GM18499 (cell line): Measurements from ENCODE around the gene PAPOLG.
"Not testable (repeated sequence)": the region's sequence is repeated elsewhere in the genome, so short reads cannot be mapped to it uniquely, and the experiment has no call there.

Experiments
- ATAC-seq: cut with Tn5 transposase; IDR thresholded peaks from one replicate; pipeline ENCODE4 v1.9.1; 2021; ENCODE audit warnings: moderate number of reproducible peaks; ENCODE audit not compliant: insufficient read depth, unreplicated experiment

Gene PAPOLG

DNA sequence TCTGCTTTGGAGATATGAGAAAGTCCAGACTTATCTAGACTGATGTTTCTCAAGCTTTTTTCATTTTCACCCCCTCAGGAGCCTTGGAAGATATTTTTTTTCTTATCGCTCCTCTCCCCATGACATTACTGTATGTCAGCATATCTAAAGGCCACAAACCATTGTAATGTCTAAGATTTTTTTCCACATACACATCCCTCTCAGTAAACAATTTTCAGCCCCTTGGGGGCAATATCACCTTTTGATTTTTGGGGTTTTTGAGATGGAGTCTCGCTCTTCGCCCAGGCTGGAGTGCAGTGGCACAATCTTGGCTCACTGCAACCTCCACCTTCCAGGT is 65.0 kb downstream of the PAPOLG start:
- ATAC-seq, result no peak

DNA sequence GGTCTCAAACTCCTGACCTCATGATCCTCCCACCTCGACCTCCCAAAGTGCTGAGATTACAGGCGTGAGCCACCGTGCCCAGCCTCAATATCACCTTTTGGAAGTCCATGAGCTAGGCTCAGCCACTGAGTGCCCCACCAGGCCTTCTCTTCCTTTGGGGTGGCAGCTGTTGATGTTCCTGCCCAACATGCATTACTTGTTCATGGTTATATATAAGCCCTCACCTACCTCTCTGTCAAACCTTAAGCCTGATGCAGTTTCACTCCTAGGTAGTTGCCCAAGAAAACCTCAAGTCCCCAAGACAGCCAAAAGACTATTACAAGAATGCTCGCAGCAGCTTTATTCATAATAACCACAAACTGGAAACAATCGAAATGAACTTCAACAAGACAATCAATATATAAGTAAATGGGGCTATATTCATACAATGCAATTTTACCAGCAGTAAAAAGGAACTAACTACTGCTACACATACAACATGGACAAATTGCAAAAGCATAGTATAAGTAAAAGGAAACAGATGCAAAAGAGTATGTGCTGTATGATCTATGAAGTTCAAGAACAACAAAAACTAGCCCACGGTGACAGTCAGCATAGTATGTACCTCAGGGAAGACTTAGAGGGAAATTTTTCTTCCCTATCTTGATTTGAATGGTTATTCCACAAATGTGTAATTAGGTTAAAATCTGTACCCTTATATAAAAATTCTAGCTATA is 65.7 kb downstream of the PAPOLG start:
- no peak for ATAC-seq

DNA sequence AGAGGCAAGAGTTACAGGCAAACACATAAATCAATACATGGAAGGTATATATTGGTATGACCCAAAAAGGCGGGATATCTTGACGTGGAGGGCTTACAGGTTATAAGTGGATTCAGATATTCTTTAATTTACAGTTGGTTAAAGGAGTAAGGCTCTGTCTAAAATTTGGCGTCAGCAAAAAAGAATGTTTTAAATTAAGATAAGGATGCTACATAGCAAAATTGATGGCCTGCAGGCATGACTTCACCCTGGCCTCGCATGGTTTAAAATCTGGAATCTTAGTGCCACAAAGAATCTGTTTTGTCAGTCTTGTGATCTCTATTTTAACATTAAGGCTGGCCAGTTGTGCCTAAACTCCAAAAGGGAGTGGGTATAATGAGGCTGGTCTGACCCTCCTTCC is 66.9 kb downstream of the PAPOLG start:
- ATAC-seq, result no peak

DNA sequence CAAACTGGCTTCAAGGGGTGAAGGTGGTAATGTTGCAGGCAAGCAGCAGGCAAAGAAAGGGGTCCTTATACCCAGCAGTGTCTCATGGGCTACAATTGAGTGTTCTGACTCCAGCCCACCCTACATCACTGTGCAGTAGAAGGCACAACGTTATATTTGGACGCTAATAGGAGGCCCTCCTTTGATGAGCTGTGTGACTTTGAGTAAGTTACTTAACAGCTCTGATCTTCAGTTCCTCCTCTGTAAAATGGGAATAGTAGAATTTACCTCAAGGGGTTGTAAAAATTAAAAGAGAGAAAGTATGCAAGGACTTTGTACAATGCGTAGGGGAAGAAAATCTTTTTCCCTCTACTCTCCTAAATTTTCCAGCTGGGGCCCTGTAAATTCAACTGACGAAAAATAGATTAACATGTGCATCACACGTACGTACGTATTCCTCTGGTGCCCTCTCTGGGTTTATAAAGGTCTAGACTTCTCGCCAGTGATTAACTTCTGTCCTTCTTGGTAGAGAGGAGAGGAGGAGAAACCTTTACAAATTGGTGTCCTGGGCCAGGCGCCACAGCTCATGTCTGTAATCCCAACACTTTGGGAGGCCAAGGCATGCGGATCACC is 67.7 kb downstream of the PAPOLG start:
- ATAC-seq, result no peak

DNA sequence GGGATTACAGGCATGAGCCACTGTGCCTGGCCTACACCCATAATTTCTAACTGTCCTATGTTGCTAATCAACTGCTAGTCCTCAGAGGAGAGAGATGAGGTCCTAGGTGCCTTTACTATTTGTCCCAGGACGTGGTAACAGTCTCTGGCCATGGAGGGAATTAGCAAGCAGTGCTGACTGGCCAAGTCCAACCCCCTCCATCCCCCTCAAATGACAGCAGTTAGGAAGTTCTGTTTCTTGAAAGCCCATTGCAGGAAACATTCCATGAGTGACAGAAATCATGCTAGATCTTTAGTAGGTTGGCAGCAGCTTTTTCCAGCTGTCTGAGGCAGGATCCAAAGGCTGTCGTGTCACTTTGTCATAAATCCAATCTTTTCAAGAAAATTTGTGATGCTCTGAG is 69.6 kb downstream of the PAPOLG start:
- ATAC-seq, result no peak

DNA sequence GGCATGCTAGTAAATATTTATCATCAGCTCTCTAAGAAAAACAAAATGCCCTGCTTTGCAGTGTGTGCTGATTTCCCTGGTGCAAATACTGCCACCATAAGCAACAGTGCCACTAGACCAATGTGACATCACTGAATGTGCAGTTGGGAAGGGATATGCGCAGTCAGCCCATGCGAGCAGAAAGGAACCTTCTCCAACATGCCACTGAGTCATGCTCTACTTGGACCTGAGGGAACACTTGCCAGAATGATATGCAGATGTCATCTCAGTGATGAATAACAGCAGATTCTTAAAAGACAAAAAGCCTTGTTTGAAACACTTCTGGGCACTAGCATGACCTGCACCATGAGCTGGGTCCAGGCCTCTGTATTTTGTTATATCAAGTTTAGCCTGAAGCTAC is 70.0 kb downstream of the PAPOLG start:
- no peak for ATAC-seq

DNA sequence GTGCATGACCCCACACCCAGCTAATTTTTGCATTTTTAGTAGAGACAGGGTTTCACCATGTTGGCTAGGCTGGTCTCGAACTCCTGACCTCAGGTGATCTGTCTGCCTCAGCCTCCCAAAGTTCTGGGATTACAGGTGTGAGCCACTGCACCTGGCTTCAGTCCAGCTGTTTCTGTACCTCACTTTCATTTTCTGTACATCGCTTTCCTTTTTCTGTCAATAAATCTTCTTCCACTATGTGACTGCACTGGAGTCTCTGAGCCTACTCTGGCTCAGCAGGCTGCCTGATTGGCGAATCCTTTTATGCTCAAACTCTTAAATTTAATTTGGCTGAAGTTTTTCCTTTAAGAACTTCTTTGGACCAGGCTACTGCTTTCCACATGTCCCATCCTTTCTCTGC is 70.8 kb downstream of the PAPOLG start:
- ATAC-seq, result not testable (repeated sequence)

DNA sequence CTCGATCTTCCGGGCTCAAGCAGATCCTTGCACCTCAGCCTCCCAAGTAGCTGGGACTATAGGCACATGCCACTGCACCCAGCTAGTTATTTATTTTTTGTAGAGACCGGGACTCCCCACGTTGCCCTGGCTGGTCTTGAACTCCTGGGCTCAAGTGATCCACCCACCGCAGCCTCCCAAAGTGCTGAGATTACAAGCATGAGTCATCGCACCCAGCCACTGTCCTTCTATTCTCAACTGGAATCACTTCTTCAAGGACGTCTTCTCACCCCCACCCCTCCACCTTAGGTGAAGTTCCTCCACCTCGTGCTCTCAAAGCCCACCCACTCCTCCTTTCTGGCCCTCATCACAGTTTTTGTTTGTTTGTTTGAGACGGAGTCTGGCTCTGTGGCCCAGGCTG is 71.3 kb downstream of the PAPOLG start:
- no peak for ATAC-seq

DNA sequence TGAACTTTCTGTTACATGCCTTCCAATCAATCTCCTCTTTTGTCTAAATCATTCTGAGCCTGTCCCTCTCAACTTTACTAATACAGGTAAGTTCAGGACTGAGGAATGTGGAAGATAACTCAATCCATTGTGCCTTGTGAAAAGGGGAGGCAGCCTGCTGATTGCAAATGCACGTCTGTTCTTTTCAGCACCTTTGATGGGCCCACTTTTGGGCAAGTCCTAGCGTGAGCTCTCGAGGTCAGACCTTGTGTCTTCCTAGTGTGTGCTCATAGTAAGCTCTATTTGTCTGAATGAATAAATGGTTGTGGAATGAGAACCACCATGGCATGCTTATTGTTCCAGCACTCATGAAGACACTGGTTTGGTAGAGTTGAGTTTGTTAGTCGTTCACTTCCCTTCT is 74.9 kb downstream of the PAPOLG start:
- ATAC-seq, result no peak

DNA sequence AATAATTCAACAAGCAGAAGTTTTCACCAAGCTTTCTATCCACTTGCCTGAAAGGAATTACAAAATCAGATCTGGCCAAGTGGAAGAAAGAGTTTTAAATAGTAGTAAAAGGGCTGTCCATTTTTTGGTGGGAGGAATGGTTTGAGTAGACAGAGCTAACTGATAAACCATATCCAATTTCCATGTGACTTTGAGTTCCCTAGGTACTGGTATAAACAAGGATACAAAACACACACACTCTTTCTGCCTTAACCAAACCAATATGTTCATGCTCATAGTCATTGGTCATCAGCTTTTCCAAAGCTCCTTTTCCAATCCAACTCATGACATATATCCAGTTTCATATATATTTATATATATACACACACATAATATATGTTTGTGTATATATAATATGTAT is 75.9 kb downstream of the PAPOLG start:
- no peak for ATAC-seq

DNA sequence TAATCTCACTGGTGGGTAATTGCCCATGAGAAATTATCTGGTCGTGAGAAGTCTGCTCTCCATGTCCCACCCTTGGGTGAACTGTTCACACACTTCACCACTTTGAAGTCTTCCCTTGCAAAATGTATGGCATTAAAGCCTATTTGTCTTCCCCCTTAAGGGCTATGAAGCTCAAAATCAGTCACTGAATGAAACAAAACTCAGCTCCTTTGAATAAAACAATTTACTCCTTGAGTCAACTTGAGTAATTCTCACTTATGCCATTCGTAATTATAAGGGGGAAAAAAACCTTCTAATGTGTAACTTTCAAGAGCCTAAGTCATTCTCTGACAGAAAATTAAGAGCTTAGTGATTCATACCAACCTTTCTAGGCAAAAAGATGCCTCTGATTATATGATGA is 76.6 kb downstream of the PAPOLG start:
- ATAC-seq, result no peak

DNA sequence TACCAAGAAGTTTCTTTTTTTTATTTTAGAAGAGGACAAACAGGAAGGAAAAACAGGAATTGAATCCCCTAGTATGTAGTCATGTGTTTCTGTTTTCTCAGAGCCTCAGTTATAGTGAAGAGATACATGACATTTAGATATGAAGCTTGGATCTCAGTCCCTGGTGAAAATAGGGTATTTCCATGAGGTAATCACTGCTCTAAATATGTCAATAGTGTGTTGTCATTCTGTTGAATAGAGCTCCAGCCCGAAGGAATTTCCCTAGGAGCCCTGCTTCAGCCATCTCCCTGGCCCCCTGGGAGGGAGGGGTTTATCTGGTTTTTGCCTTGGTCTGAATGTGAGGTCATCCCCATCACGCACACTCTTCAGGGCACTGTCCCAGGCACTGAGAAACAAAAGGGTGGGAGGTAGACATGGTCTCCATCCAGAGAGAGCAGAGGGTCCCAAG is 78.2 kb downstream of the PAPOLG start:
- ATAC-seq, result no peak

DNA sequence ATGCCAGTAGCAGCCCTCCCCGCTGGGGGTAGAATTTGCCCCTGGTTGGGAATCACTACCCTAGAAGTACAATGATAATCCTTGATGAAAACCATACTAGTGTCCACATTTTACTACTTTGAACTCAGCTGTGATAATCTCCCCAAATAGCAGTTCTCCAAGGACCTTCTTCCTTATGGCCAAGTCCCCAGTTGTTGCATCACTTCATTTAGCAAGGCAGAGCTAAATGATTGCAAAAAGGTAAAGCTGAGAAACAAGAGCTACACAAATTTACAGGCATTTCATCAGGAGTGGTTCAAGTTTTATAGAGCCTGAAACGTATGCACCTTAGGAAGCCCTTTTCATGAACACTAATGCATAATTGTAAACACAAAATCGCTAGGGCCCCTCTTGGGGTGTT is 80.4 kb downstream of the PAPOLG start:
- ATAC-seq, result no peak

DNA sequence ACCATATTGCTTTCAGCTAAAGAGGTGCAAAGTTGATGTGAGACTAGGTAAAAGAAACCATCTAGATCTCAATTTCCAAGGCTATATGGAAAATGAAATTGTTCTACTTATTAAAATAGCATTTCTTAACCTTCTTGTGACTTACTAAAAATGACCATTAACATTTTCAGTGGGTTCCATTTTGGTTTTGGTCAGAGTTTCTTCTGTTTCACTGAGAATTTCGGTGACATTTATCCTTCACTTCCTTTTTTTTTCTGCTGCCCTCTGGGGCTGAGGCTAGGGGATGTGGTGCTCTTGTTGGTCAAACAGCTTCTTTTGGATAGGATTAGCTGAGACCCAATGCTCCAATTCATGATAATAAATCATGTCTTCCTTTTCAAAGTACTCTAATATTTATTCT is 81.1 kb downstream of the PAPOLG start:
- no peak for ATAC-seq

DNA sequence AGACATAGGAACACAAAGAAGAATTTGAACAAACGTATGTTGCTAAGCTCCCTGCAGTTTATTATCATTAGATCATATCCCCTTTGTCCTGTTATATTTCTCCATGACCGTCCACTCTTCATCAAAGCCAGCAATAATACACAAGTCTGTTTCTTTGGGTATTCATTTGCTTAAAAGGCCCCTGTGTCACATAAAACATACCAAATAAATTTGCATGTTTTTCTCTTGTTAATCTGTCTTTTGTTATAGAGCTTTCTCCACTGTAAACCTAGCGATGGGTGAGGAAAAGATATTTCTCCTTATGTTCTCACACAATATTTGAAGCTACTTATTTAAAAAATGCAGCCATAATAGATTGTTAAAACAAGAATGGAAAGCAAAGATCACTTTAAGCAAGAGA is 82.4 kb downstream of the PAPOLG start:
- ATAC-seq, result no peak

DNA sequence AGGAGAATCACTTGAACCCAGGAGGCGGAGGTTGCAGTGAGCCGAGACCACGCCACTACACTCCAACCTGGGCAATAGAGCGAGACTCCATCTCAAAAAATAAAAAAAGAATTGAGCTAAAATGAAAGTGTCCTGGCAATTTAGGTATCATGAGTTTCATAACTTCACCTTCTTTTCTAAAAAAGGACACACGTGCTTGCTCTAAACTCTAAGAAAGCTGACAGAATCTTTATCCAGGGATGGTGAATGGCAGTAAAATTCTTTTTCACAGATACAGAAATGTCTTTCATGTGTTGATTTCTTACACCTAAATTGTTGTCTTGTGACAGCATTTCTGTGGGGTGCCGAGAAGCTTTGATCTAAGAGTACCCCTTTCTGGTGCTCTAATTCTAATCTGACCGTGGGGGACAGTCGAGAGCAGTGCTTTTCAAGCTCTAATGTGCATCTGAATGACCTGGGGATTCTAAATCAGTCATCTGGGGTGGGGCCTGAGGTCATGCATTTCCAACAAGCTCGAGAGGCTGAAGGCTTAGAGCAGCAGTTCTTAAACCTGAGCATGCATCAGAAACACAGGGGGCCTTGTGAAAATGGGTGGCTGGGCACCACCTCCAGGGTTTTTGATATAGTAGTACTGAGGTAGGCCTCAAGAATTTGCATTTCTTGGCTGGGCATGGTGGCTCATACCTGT is 83.2 kb downstream of the PAPOLG start:
- peak; percentile 34 for ATAC-seq

DNA sequence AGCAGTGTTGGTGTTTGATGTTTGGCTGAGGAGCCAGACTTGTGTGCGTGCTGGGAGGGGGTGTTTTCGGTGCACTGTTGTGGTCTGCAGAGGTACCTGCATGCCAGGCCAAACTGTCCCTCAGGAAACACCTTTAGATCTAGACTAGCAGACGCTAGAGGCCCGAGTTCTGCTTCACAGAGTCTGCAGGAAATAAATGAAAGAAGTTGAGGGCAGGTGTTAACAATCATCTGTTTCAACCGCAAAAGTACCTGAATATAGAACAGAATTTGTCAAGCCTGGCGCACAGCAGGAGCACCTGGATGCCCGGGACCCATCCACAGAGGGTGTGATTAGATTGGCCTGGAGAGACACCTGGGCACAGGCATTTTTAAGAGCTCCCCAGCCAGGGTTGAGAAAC is 84.8 kb downstream of the PAPOLG start:
- ATAC-seq, result peak; percentile 36

DNA sequence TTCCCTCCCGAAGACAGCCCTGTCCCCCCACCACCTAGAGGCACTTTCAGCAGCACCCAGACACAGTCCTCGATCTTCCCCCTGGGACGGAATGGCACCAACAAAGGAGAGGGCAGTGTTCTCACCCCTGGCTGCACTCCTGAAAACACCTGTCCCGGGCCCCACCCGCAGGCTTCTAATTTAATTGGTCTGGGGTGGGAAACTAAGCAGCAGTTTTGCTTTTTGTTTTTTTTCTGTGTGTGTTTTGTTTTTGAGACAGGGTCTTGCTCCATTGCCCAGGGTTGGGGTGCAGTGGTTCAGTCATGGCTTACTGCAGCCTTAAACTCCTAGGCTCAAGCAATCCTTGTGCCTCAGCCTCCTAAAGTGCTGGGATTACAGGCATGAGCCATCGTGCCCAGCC is 86.9 kb downstream of the PAPOLG start:
- no peak for ATAC-seq

DNA sequence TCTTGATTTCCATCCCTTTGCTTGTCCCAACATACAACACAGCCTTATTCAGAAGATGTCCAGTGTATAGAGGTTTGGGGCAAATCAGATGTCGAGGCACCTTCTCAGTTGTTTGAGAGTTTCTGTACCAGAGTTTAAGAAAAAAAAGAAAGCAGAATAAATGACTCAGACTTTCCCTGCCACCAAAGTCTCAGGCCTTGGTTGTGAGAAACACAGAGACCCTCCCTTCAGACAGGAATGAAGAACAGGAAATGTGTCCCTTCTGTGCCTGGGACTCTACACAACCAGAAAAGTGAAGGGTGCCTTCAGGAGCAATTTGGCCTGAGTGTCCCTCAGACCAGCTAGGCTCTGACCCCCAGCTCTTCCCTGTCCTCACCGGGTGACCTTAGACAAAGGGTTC is 88.0 kb downstream of the PAPOLG start:
- no peak for ATAC-seq

DNA sequence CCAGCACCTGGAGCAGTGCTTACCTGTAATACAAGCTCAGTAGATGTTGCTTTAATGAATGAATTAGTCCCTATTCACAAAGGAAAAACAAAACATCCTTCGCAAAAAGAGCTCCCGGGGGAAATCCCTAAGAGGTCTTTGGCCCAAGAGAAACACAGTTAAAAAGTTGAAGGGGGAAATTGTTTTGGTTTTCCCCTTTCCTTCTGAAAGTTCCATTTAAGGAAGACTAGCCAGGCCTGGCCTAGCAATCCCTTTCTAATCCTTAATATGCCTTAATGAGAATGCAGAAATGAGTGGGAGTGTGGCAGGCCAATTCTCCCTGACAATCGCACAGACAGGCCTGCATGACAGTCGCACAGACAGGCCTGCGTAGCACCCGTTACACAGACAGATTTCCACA is 91.8 kb downstream of the PAPOLG start:
- ATAC-seq, result no peak
